ENCODE measurements around the gene RUFY4. TPM values are rescaled to one million over a fixed set of nuclear protein-coding genes. Genes with fewer than 3 reads are reported as not detected.
"Not testable (repeated sequence)": the region's sequence is repeated elsewhere in the genome, so short reads cannot be mapped to it uniquely, and the experiment has no call there.

The RUFY4 gene
- total RNA-seq, 4 donors from 2014 or later, result 0.60 to 0.95 TPM; not detected in 2

DNA sequence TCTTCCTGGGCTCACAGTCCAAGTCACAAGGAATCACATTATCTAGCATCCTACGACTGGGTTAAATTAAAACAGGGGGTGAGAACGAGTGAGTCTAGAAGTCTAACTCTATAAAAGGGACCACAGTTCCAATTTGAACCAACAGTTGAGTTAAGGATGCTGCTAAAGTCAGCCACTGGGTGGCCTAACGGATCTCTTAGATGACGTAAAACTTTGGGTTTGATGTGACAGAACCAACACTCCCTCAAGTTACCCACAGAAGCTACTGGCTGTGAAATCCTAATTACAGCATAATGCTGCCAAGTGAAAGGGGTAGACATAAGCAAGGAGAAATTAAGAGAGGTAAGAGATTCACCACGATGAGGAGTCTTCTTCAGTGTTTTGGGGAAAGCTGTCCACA lies 32.7 kb upstream of the RUFY4 start:
- TF ChIP-seq CTCF (IDR thresholded peaks at IDR 0.05), result no peak
- no peak for DNase-seq (ENCODE audit: low spot score)
- no peak for ATAC-seq (ENCODE audit: low FRiP score)

GRCh38 chr2:218039171-218039570 lies 29.9 kb upstream of the RUFY4 start:
- DNase-seq (ENCODE audit: low spot score) (no peak), ATAC-seq (ENCODE audit: low FRiP score) (no peak)
- no peak for TF ChIP-seq CTCF (IDR thresholded peaks at IDR 0.05)

DNA sequence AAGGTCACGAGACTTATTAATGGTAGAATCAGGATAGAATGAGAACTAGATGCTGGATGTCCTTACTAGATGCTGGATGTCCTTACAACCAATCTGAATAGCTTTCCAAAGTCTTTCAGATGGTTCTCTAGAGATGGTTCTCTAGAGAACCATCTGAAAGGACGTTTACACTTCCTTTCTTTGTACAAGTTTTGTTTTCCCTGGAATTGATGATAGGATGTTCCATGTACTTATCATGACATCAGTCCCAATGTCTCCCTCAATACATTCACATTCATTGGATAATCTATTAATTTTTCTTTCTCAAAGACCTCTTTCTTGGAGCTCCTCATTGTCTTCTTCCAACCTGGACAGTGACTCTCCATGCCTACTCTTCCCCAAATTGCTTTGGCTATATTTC lies 28.2 kb upstream of the RUFY4 start:
- DNase-seq (ENCODE audit: low spot score), result no peak
- no peak for TF ChIP-seq CTCF (IDR thresholded peaks at IDR 0.05)
- no peak for ATAC-seq (ENCODE audit: low FRiP score)

DNA sequence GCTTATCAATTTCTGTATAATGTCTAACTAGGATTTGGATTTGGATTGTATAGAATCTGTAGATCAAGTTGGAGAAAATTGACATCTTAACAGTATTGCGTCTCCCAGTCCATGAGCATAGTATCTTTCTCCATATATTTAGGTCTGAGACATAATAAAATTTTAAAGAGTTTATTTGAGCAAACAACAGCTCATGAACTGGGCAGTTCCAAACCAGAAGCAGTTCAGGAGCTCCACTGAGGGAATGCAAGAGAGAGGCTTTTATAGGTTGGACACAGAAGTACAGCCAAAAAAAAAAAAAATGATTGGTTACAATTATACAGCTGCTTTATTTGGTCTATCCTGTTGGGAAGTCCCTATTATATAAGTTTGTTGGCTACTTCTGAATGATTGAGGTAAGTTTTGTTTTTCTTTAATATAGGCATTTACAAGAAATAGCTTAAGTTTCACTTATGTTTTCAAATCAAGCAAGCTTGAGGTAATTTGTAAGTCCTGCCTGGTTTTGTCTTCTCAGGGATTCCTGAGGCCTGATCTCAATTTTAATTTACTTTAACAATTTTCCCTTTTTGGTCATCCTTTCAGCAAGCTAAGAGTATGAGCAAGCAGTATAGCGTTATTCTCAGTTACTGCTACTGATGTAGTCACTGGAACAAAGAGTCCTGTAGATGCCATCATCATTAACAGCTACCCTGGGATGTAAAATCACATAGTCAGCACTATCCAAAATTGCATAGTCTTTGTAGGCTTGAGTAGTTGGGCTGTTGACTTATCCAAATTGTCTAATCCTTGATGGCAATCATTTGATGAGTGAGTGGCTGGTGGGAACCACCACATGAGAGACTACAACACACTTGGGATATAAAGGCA lies 27.5 kb upstream of the RUFY4 start:
- ATAC-seq (ENCODE audit: low FRiP score), result no peak
- no peak for TF ChIP-seq CTCF (IDR thresholded peaks at IDR 0.05)
- no peak for DNase-seq (ENCODE audit: low spot score)

DNA sequence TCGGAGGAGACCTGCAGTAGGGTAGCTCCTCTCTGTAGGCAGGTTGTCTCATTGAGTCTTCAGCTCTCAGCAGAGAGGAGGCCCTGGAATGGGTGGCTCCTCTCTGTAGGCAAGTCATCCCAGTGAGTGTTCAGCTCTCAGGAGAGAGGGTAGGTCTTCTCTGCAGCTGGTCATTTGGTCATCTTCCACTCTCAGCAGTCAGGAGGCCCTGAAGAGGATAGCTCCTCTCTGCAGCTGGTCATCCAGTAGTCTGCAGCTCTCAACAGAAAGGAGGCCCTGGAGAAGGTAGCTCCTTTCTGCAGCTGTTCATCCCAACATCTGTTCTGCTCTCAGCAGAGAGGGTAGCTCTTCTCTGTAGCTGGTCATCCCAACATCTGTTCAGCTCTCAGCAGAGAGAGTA lies 26.0 kb upstream of the RUFY4 start:
- no peak for TF ChIP-seq CTCF (IDR thresholded peaks at IDR 0.05)

GRCh38 chr2:218043701-218044109 lies 25.3 kb upstream of the RUFY4 start:
- ATAC-seq (ENCODE audit: low FRiP score) (no peak), DNase-seq (ENCODE audit: low spot score) (no peak)
- TF ChIP-seq CTCF (IDR thresholded peaks at IDR 0.05), result no peak

More for the DNA sequence above, 26.0 kb upstream of the RUFY4 start:
- ATAC-seq (ENCODE audit: low FRiP score), result no peak
- no peak for DNase-seq (ENCODE audit: low spot score)

GRCh38 chr2:218044599-218044998 lies 24.5 kb upstream of the RUFY4 start:
- not testable (repeated sequence) for DNase-seq (ENCODE audit: low spot score); ATAC-seq (ENCODE audit: low FRiP score)
